ENCODE results near the gene ATRN. TPM values are rescaled to one million over a fixed set of nuclear protein-coding genes. Genes with fewer than 3 reads are reported as not detected.
"Not testable (repeated sequence)": the region's sequence is repeated elsewhere in the genome, so short reads cannot be mapped to it uniquely, and the experiment has no call there.

The ATRN gene
- polyA plus RNA-seq, 6 donors from 2014 or later, result 6.8 to 11.0 (median 7.5) TPM

DNA sequence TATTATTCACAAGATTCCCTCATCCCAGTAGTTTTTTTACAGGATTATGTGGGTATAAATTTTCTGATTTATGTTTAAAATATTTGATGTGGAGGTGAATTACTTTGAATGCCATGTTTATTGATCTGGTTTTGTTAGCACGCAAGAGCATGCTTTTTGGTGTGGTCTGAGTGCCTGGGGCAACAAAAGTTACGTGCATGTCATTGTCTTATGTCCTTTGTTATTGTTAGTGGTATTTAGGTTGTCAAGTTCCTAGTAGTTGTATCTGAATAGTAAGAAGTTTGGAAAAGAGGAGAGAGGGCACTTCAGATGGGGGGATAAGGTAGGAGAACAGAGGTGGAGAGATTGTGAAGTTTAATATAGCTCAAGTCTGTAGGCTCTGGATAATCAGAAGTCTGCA is 95.0 kb downstream of the ATRN start:
- Mint-ChIP-seq H3K4me3 (no peak overlapping the region), H3K4me1 (peaks cover 0 to 3% (median 0%) of the 10 kb centered on the region in 3 donors), H3K27me3 (no peaks in the 10 kb centered on the region), H3K27ac (no peak overlapping the region), H3K36me3 (peaks cover 0 to 13% of the 10 kb centered on the region in 2 donors), H3K9me3 (no peaks in the 10 kb centered on the region)
- ATAC-seq (ENCODE audit: low read depth in 2 of 2) (no peak), DNase-seq (no peak)

DNA sequence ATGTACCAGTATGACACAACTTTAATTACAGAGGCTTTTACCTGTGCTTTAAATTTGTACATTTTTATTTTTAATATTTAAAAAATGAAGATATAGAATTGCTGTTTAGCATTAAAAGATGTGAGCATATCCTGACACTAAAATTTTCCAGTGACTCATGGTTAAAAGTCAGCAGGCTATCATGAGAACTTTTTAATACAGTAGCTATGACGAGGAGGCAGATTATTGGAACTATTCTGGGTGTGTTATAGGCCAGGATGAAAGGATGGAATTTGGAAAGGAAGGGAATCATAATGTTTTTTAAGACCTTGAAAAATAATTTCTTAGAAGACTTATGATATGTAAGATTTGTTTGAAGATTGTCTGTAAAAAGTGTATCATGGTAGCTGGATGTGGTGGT is 101.3 kb downstream of the ATRN start:
- Mint-ChIP-seq H3K9me3 (no peaks in the 10 kb centered on the region), H3K4me1 (no peaks in the 10 kb centered on the region), H3K4me3 (no peak overlapping the region), H3K36me3 (peaks cover 17 to 25% of the 10 kb centered on the region in 2 donors), H3K27me3 (no peaks in the 10 kb centered on the region), H3K27ac (no peak overlapping the region)
- DNase-seq (no peak), ATAC-seq (ENCODE audit: low read depth in 2 of 2) (no peak)

DNA sequence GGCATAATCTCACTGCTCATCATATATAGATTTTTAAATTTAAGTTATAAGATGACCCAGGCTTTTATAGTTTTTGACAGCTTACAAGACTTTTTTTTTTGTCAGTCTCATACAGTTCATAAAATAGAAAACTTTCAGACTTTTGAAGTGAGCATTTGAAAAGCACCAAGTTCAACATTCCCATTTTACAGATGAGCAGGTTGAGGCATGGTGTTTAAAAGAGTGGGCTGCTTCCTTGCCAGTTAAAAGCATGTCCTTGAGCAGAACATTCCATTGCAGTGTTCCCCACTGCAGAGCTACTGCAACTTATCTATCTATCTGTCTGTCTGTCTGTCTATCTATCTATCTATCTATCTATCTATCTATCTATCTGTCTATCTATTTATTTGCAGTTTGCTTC is 105.5 kb downstream of the ATRN start:
- ATAC-seq (ENCODE audit: low read depth in 2 of 2) (no peak), DNase-seq (no peak)
- H3K27me3 Mint-ChIP-seq, result no peaks in the 10 kb centered on the region
- no peak overlapping the region for H3K27ac Mint-ChIP-seq
- H3K9me3 Mint-ChIP-seq, result no peaks in the 10 kb centered on the region
- H3K4me3 Mint-ChIP-seq, result no peak overlapping the region
- H3K4me1 Mint-ChIP-seq, result peaks cover 0 to 7% (median 0%) of the 10 kb centered on the region in 3 donors
- peaks cover 33 to 34% of the 10 kb centered on the region in 2 donors for H3K36me3 Mint-ChIP-seq

DNA sequence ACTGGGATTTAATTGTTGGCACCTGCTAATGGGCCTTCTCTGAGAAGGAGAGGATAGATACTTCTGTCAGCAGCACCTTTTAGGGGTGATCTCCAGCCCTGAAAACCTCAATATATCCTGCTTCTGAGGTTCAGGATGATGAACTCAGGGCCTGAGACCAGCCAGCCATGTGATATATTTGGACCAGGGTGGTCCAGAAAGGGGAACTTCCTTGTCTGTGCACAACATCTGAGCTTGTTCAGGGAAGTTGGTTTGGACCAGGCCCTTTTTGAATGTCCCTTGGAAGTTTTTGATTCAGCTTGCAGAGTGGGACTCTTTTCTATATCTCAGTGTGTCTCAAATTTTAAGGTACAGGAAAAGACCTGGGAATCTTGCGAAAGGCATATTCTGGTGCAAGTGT is 106.5 kb downstream of the ATRN start:
- Mint-ChIP-seq H3K27ac (no peak overlapping the region), H3K4me3 (no peak overlapping the region), H3K27me3 (no peaks in the 10 kb centered on the region), H3K36me3 (peaks cover 40 to 41% of the 10 kb centered on the region in 2 donors), H3K9me3 (no peaks in the 10 kb centered on the region), H3K4me1 (peaks cover 0 to 7% (median 0%) of the 10 kb centered on the region in 3 donors)
- ATAC-seq (ENCODE audit: low read depth in 2 of 2) (no peak), DNase-seq (no peak)

DNA sequence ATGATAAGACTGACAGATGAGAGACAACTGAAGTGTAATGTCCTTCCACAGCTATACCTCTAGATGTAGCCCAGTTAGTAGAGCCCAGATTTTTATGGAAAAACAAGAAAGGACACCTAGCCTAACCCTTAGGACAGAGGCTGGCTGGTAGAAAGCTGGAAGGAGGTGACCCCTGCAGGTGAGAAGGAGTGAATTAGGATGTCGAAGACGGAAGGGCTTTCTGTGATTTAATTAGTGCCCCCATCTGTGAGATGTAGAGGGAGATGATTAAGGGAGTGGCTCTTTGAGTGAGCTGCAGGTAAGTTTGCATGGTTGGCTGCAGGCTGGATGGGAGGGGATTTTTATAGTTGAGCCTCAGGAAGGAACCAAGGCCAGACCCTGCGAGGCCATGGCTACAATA is 109.6 kb downstream of the ATRN start:
- H3K4me1 Mint-ChIP-seq, result peaks cover 0 to 7% (median 0%) of the 10 kb centered on the region in 3 donors
- H3K9me3 Mint-ChIP-seq, result no peaks in the 10 kb centered on the region
- H3K4me3 Mint-ChIP-seq, result no peak overlapping the region
- H3K27me3 Mint-ChIP-seq, result no peaks in the 10 kb centered on the region
- DNase-seq, result no peak
- H3K36me3 Mint-ChIP-seq, result peaks cover 38 to 50% of the 10 kb centered on the region in 2 donors
- no peak overlapping the region for H3K27ac Mint-ChIP-seq
- no peak for ATAC-seq (ENCODE audit: low read depth in 2 of 2)

DNA sequence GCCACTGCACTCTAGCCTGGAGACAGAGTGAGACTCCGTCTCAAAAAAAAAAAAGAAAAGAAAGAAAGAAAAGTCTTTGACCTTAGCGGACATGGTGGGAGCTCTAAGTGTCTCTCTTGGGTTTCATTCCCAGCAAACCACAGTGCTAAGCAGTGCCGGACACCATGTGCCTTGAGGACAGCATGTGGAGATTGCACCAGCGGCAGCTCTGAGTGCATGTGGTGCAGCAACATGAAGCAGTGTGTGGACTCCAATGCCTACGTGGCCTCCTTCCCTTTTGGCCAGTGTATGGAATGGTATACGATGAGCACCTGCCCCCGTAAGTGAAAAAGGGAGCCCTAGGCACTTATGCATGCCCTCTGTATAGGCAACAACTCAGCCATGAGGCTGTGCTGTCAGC is 112.9 kb downstream of the ATRN start:
- H3K9me3 Mint-ChIP-seq, result peaks cover 0 to 4% (median 0%) of the 10 kb centered on the region in 7 donors

DNA sequence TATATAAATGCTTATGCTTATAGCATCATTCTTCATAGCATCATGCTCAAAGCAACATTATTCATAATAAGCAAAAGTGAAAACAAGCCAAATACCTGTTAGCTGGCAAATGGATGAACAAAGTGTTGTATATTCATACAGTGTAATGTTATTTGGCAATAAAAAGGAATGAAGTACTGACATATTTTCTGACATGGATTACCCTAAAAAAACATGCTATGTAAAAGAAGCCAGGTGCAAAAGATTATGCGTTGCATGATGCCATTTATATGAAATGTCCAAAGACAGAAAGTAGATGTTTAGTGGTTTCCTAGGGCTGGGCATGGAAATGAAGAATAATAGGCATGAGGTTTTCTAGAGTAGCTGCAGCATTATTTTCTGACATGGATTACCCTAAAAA is 115.3 kb downstream of the ATRN start:
- H3K27me3 Mint-ChIP-seq, result no peaks in the 10 kb centered on the region
- DNase-seq, result no peak
- peaks cover 0 to 4% (median 0%) of the 10 kb centered on the region in 7 donors for H3K9me3 Mint-ChIP-seq
- H3K4me1 Mint-ChIP-seq, result no peaks in the 10 kb centered on the region
- H3K27ac Mint-ChIP-seq, result no peak overlapping the region
- peaks cover 13 to 41% of the 10 kb centered on the region in 2 donors for H3K36me3 Mint-ChIP-seq
- no peak for ATAC-seq (ENCODE audit: low read depth in 2 of 2)
- no peak overlapping the region for H3K4me3 Mint-ChIP-seq

More for the DNA sequence above, 112.9 kb downstream of the ATRN start:
- H3K27me3 Mint-ChIP-seq, result no peaks in the 10 kb centered on the region
- no peak overlapping the region for H3K4me3 Mint-ChIP-seq
- no peak for ATAC-seq (ENCODE audit: low read depth in 2 of 2)
- H3K36me3 Mint-ChIP-seq, result peaks cover 24 to 42% of the 10 kb centered on the region in 2 donors
- H3K4me1 Mint-ChIP-seq, result peaks cover 0 to 7% (median 0%) of the 10 kb centered on the region in 3 donors
- peak overlapping the region in 1 of 6 donors; percentile 33 for H3K27ac Mint-ChIP-seq
- DNase-seq, result no peak

DNA sequence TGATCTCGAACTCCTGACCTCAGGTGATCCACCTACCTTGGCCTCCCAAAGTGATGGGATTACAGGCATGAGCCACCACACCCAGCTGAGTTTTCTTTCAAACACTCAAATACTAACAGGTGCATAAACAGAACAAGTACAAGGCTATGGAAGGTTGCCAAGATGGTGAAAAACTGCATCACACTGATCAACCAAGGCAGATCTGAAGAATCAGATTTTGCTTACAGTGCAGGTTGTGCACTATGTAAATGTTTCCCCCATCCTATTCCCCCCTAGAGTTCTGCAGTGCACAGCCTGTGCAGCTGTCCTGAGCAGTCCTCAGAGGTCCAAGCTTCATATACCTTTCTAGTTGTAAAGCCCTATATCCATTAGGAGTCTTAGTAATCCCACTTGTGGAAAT is 119.3 kb downstream of the ATRN start:
- no peaks in the 10 kb centered on the region for H3K27me3 Mint-ChIP-seq
- peaks cover 0 to 4% (median 0%) of the 10 kb centered on the region in 7 donors for H3K9me3 Mint-ChIP-seq
- no peak for DNase-seq
- H3K4me3 Mint-ChIP-seq, result peak overlapping the region in 1 of 8 donors; percentile 41
- H3K27ac Mint-ChIP-seq, result no peak overlapping the region
- no peak for ATAC-seq (ENCODE audit: low read depth in 2 of 2)
- peaks cover 21 to 45% of the 10 kb centered on the region in 2 donors for H3K36me3 Mint-ChIP-seq
- no peaks in the 10 kb centered on the region for H3K4me1 Mint-ChIP-seq

DNA sequence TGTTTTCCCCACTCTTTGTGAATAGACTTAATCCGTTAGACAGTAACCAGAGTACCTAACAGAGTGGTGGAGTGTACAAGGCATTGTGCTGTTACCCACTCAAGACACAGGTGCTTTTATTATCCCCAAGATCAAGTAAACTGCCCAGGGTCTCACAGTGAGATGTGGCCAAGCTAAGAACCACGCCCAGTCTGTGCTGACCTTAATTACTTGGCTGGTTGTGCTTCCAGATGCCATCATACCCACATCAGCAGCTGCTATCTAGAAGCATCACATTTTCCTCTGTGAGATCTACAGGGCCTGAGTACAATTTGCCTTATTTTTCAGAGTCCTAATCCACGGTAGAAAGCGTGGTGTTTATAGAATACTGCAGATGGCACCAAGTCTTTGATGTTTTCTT is 122.1 kb downstream of the ATRN start:
- Mint-ChIP-seq H3K27ac (no peak overlapping the region), H3K9me3 (no peaks in the 10 kb centered on the region), H3K27me3 (no peaks in the 10 kb centered on the region), H3K4me1 (no peaks in the 10 kb centered on the region), H3K4me3 (no peak overlapping the region), H3K36me3 (peaks cover 29 to 36% of the 10 kb centered on the region in 2 donors)
- no peak for DNase-seq
- no peak for ATAC-seq (ENCODE audit: low read depth in 2 of 2)

DNA sequence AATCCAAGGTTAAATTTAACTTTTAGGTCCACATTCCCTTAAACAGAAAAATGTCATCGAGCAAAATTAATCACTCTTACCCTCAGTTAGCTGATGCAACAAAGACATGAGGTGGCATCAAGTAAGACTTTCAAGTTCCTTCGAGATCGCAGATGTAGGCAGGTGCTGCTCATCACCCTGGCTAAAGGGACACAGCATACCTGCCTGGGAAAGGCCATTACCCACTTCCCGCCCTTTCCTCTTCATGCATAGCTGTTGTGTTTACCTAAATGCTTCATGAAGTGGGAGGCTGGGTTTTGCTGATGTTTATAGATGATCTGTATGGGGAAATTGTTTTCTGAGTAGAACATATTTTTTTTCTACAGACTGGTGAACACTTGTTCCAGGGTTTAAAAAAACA is 124.7 kb downstream of the ATRN start:
- no peaks in the 10 kb centered on the region for H3K27me3 Mint-ChIP-seq
- H3K4me3 Mint-ChIP-seq, result no peak overlapping the region
- ATAC-seq (ENCODE audit: low read depth in 2 of 2) (no peak), DNase-seq (no peak)
- H3K4me1 Mint-ChIP-seq, result no peaks in the 10 kb centered on the region
- H3K36me3 Mint-ChIP-seq, result peaks cover 29 to 43% of the 10 kb centered on the region in 2 donors
- peak overlapping the region in 1 of 6 donors; percentile 47 for H3K27ac Mint-ChIP-seq
- no peaks in the 10 kb centered on the region for H3K9me3 Mint-ChIP-seq

DNA sequence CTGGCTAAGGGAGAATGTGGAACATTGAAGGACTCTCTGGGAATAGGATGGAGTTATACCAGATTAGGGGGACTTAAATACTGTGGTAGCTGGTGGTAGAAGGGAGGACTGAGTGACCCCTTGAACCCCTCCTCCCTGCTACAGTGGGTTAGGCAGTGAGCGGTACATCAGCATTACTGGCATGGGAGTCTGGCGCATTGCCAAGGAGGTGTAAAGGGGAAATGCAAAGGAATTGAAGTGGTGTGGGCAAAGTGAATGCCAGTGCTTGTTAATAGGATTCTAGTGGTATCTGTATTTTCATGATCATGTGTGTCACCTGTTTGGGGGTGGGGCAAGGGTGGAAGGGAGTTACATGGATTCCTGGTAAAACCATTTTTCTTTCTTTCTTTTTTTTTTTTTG is 132.3 kb downstream of the ATRN start:
- Mint-ChIP-seq H3K36me3 (peaks cover 37% of the 10 kb centered on the region in 2 donors), H3K9me3 (no peaks in the 10 kb centered on the region)

DNA sequence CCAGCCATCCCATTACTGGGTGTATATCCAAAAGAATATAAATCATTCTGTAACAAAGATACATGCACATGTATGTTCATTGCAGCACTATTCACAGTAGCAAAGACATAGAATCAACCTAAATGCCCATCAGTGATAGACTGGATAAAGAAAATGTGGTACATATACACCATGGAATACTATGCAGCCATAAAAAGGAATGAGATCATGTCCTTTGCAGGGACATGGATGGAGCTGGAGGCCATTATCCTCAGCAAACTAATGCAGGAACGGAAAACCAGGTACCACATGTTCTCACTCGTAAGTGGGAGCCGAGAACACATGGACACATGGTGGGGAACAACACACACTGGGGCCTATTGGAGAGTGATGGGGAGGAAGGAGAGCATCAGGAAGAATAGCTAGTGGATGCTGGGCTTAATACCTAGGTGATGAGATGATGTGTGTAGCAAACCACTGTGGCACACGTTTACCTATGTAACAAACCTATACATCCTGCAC is 134.6 kb downstream of the ATRN start:
- not testable (repeated sequence) for H3K4me1 Mint-ChIP-seq; H3K27me3 Mint-ChIP-seq; H3K9me3 Mint-ChIP-seq; DNase-seq; H3K4me3 Mint-ChIP-seq; ATAC-seq (ENCODE audit: low read depth in 2 of 2)
- Mint-ChIP-seq H3K36me3 (peaks cover 37 to 41% of the 10 kb centered on the region in 2 donors), H3K27ac (peak overlapping the region in 1 of 6 donors; percentile 60)

More for the DNA sequence above, 132.3 kb downstream of the ATRN start:
- Mint-ChIP-seq H3K27me3 (no peaks in the 10 kb centered on the region), H3K4me1 (no peaks in the 10 kb centered on the region), H3K4me3 (no peak overlapping the region), H3K27ac (peak overlapping the region in 1 of 6 donors; percentile 74)
- no peak for ATAC-seq (ENCODE audit: low read depth in 2 of 2)
- DNase-seq, result no peak

DNA sequence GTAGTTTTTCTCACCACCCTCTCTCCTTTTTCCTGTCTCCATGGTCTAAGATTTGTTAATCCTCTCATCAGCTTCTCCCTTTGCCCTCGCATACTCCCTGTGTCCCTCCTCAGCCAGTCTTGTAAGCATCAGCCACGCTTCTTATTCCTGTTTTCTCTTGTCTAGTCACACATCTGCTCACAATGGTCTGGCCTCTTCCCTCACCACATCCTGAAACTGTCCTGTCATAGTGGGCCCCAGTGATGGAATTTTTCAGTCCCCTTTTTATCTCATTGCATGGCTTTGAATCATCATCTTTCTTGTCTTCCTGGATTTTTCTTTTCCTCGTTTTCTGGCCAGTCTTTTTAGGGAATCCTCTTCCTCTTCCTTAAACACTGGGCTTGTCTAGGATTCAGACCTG is 135.2 kb downstream of the ATRN start:
- Mint-ChIP-seq H3K36me3 (peaks cover 37 to 42% of the 10 kb centered on the region in 2 donors), H3K27me3 (no peaks in the 10 kb centered on the region), H3K27ac (no peak overlapping the region), H3K4me3 (no peak overlapping the region), H3K4me1 (no peaks in the 10 kb centered on the region), H3K9me3 (no peaks in the 10 kb centered on the region)
- ATAC-seq (ENCODE audit: low read depth in 2 of 2) (no peak), DNase-seq (no peak)

DNA sequence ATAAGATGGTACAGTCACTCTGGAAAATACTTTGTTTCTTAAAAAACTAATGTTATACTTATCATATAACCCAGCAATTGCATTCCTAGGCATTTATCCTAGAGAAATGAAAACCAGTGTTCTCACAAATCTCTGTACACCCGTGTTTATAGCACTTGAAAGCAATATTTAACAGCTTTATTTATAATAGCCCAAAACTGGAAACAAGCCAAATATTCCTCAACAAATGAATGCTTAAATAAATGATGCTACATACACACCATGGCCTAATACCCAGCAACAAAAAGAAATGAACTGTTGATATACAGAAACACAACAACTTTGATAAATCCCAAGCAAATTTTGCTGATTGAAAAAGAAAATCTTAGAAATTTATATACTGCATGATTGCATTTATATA is 141.1 kb downstream of the ATRN start:
- H3K9me3 Mint-ChIP-seq, result no peaks in the 10 kb centered on the region
- H3K36me3 Mint-ChIP-seq, result peaks cover 0 to 25% of the 10 kb centered on the region in 2 donors
- H3K27ac Mint-ChIP-seq, result no peak overlapping the region
- no peak overlapping the region for H3K4me3 Mint-ChIP-seq
- no peaks in the 10 kb centered on the region for H3K4me1 Mint-ChIP-seq
- no peak for ATAC-seq (ENCODE audit: low read depth in 2 of 2)
- H3K27me3 Mint-ChIP-seq, result no peaks in the 10 kb centered on the region
- DNase-seq, result no peak
